ENCODE measurements around the gene TBC1D22A.

TBC1D22A gene

GRCh38 chr22:47005506-47006408 lies 243.3 kb downstream of the TBC1D22A start:
- DNase-seq: no peak

- DNase-seq: no peak
These were observed 244.0 kb downstream of the TBC1D22A start for GRCh38 chr22:47006433-47006832.

GRCh38 chr22:47006869-47007268 lies 244.4 kb downstream of the TBC1D22A start:
- DNase-seq: no peak

GRCh38 chr22:47007496-47007895 lies 245.0 kb downstream of the TBC1D22A start:
- no peak for DNase-seq

GRCh38 chr22:47008208-47008885 lies 245.9 kb downstream of the TBC1D22A start:
- no peak for DNase-seq

- DNase-seq: no peak
These were observed 247.1 kb downstream of the TBC1D22A start for GRCh38 chr22:47009304-47010101.

- DNase-seq: no peak
These were observed 247.8 kb downstream of the TBC1D22A start for GRCh38 chr22:47010211-47010610.

GRCh38 chr22:47011131-47011858 lies 248.8 kb downstream of the TBC1D22A start:
- DNase-seq: no peak

GRCh38 chr22:47011859-47012258 lies 249.4 kb downstream of the TBC1D22A start:
- DNase-seq: no peak

GRCh38 chr22:47012589-47013370 lies 250.3 kb downstream of the TBC1D22A start:
- no peak for DNase-seq

GRCh38 chr22:47013861-47014635 lies 251.6 kb downstream of the TBC1D22A start:
- no peak for DNase-seq

GRCh38 chr22:47014636-47015345 lies 252.3 kb downstream of the TBC1D22A start:
- DNase-seq: no peak

- DNase-seq: no peak
These were observed 253.2 kb downstream of the TBC1D22A start for GRCh38 chr22:47015589-47016178.

GRCh38 chr22:47016631-47017030 lies 254.2 kb downstream of the TBC1D22A start:
- DNase-seq: no peak

- no peak for DNase-seq
These were observed 254.8 kb downstream of the TBC1D22A start for GRCh38 chr22:47017245-47017644.

- DNase-seq: no peak
These were observed 255.8 kb downstream of the TBC1D22A start for GRCh38 chr22:47018010-47018910.

GRCh38 chr22:47019012-47019790 lies 256.8 kb downstream of the TBC1D22A start:
- no peak for DNase-seq

- DNase-seq: no peak
These were observed 257.7 kb downstream of the TBC1D22A start for GRCh38 chr22:47020166-47020565.
